ENCODE data around the gene DOCK7.
A peak's percentile ranks its signal among the peaks of the same experiment; 100 is the strongest.

DOCK7 gene

GRCh38 chr1:62494137-62494536, 194.0 kb downstream of the DOCK7 start:
- TF ChIP-seq CTCF (IDR thresholded peaks at IDR 0.05; ENCODE audit: extremely low read depth, missing control alignments), result no peak
- DNase-seq (ENCODE audit: low spot score), result no peak

DNA sequence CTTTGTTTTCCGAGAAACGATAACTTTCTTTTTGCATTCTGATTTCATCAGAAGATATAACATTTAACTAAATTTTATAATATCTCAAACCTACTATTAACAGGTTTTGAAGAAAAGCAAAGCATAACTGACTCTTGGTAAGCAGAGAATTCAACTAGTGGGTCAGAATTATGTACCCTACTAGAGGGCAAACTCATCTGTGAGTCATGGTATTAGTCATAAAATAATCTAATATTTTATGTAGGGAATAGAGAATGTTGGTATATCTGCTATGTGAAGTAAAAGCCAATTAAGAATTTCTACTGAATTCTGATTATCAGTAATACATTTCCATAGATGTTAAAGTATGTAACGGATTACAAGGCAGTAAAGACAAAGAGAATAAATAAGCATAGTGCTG, 194.5 kb downstream of the DOCK7 start:
- DNase-seq (ENCODE audit: low spot score), result no peak
- TF ChIP-seq CTCF (IDR thresholded peaks at IDR 0.05; ENCODE audit: extremely low read depth, missing control alignments), result no peak

DNA sequence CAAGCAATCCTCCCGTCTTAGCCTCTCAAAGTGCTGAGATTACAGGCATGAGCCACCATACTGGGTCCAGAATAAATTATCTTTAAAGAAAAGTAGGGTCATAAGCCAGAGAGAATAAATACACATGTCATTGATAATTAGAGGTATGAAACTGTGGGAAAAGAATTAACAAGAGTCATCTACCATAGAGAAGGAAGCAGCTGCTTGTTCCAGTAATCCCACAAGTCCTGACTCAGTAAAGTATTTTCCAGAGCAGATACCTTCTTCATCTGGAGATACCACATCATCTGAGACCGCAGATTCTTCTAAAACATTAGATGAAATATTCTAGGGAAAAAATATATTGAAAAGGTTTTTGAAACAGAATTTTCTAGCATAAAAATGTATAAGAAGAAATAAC, 195.7 kb downstream of the DOCK7 start:
- TF ChIP-seq CTCF (IDR thresholded peaks at IDR 0.05; ENCODE audit: extremely low read depth, missing control alignments), result no peak
- DNase-seq (ENCODE audit: low spot score), result no peak

DNA sequence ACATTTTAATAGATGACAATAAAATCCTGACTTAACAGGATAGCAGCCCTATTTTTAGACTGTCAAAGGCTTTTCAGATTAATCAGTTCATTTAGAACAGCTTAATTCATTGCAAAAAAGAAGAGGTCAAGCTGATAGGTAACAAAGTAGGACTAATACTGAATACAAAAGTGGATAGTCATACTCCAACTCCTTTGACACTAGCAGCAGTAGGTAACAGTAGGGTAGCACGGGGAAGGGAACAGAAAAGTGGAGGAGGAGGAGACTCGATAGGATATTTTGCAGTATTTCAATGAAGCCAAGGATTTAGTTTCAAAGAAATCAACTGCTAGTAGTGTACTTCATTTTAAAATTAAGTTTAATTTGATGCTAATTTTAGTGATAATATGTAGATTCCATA, 200.2 kb downstream of the DOCK7 start:
- no peak for DNase-seq (ENCODE audit: low spot score)
- TF ChIP-seq CTCF (IDR thresholded peaks at IDR 0.05; ENCODE audit: extremely low read depth, missing control alignments), result no peak

DNA sequence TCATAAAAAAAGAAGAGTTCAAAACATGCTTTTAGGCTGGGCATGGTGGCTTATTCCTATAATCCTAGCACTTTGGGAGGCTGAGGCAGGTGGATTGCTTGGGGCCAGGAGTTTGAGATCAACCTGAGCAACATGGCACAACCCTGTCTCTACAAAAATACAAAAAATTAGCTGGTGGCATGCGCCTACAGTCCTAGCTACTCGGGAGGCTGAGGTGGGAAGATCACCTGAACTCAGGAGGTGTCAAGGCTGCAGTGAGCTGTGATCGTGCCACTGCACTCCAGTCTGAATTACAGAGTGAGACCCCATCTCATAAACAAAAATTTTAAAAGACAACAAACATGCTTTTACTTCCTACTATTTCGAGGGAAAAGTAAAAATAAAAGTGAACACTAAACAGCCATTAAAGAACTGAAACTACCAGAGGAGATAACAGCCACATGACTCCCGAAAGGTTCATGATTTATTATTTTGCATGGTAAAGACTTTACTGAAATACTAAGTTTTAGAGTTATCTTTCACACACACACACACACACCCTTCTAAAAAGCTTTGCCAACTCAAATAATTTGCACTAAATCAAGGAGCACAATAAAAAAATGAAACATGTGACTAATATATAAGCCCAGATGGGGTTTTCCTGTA, 203.2 kb downstream of the DOCK7 start:
- peak; percentile 20 for DNase-seq (ENCODE audit: low spot score)
- no peak for TF ChIP-seq CTCF (IDR thresholded peaks at IDR 0.05; ENCODE audit: extremely low read depth, missing control alignments)

DNA sequence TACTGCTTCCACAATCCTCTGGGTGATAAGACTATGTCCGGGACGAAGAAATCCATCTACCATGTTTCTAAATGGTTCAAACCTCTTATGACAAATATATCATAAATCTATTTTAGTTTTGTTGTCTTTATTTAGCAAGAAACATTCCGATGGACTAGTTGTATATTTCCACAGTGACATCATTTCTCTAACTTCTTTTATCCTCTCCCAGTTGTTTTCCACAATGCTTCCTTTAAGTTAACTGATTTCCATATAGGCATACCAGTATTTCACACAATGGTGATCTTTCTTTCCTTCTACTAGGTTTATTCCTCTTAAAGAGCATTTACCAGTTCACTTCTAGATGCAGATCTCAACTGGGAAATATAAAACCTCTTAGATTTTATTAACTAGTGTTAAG, 206.5 kb downstream of the DOCK7 start:
- no peak for TF ChIP-seq CTCF (IDR thresholded peaks at IDR 0.05; ENCODE audit: extremely low read depth, missing control alignments)
- no peak for DNase-seq (ENCODE audit: low spot score)

DNA sequence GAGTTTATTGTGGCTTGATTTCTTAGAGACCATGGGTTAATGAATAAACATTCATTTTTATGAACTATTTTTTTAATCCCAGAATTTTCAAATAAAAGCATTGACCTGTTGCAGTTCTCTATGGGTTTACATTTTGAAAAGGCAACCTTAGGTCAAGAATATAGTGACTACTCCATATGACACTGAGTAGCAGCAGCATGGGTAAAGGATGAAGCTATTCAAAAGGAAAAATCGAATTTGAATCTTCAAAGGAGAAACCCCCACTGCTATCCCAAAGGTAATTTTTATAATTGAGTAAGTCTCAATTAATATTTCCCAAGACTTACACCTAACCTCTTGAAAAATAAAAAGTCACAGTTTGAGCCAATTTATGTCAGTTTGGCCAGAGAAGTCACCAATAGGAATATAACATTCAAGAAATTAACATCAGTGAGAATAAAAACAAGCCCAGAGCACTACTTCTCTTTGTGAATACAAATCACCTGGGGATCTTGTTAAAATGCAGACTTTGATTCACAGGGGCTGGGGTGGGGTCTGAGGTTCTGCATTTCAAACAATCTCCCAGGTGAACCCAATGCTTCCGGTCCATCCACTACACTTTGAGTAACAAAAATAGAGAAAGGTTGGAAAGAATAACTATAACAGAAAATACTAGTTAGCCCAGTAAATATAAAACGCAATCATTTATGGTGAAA, 211.5 kb downstream of the DOCK7 start:
- DNase-seq (ENCODE audit: low spot score), result no peak
- TF ChIP-seq CTCF (IDR thresholded peaks at IDR 0.05; ENCODE audit: extremely low read depth, missing control alignments), result no peak
